ENCODE measurements around the gene NUDT15. TPM values are rescaled to one million over a fixed set of nuclear protein-coding genes. Genes with fewer than 3 reads are reported as not detected.
"Not testable (repeated sequence)": the region's sequence is repeated elsewhere in the genome, so short reads cannot be mapped to it uniquely, and the experiment has no call there.

The NUDT15 gene
- total RNA-seq, 6 experiments from 2014 or later: 18.0 to 25.5 (median 23.7) TPM

- Mint-ChIP-seq H3K4me3 (peak overlapping the region; percentile 98), H3K36me3 (ENCODE audit: low read depth) (no peaks in the 10 kb centered on the region; the same call in 1 of the 2 replicates), H3K4me1 (ENCODE audit: low read depth) (peaks cover 32% of the 10 kb centered on the region), H3K9me3 (no peaks in the 10 kb centered on the region), H3K27ac (peak overlapping the region; percentile 93; the same call in 1 of the 2 replicates), H3K27me3 (ENCODE audit: insufficient read depth) (peaks cover 3% of the 10 kb centered on the region)
- no peak for TF ChIP-seq CTCF (IDR thresholded peaks at IDR 0.05)
- no peak for DNase-seq
Measured at GRCh38 chr13:47999973-48000372, 37.6 kb upstream of the NUDT15 start.

- DNase-seq: no peak
- H3K9me3 Mint-ChIP-seq: no peaks in the 10 kb centered on the region
Measured at GRCh38 chr13:48000559-48001113, 36.9 kb upstream of the NUDT15 start.

DNA sequence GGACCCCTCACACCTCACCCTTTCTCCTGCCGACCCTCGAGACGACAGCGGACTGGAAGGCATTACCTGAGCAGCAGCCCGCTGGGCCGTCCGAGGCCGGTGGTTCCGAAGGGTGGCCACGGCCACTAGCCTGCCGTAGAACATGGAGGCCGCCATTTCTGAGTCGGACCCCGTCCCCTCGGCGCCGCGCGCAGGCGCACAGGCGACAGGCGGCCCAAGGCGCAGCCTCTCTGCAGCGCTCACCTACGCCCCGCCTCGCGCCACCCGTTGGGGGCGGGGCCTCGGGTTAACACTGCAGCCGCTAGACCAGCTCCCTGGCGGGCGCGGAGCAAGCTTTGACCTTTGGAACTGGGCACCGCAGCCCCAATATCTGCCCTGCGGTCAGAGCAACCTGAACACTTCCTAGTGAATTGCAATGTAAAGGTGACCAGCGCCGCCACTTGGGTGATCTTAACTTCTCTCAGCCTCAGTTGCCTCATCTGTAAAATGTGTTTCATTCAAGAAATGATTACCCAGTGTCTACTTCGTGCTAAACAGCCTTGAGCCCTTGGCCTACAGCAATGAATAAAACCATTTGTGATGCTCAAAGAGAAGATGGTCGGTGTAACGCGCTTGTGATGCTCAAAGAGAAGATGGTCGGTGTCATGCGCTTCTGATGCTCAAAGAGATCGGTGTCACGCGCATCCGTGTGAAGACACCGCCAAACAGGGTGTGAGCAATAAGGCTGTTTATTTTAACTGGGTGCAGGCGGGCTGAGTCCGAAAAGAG lies 36.2 kb upstream of the NUDT15 start, which contains the start of gene SUCLA2:
Gene SUCLA2 (minus strand): TSS at position 160 of the 768 bp plus-strand sequence. CDS start 4 bp downstream, at position 156.
- peak within 1 kb of the TSS; percentile 93 for H3K27ac Mint-ChIP-seq
- H3K36me3 Mint-ChIP-seq (ENCODE audit: low read depth): no peaks in the 10 kb centered on the region; the same call in 1 of the 2 replicates
- peaks cover 3% of the 10 kb centered on the region for H3K27me3 Mint-ChIP-seq (ENCODE audit: insufficient read depth)
- peak; percentile 79 for DNase-seq
- TF ChIP-seq CTCF (IDR thresholded peaks at IDR 0.05): no peak
- H3K4me3 Mint-ChIP-seq: peak within 1 kb of the TSS; percentile 98
- H3K4me1 Mint-ChIP-seq (ENCODE audit: low read depth): peaks cover 32% of the 10 kb centered on the region
- H3K9me3 Mint-ChIP-seq: no peaks in the 10 kb centered on the region

More at GRCh38 chr13:48000559-48001113, 36.9 kb upstream of the NUDT15 start:
- Mint-ChIP-seq H3K4me3 (peak overlapping the region; percentile 98), H3K27me3 (ENCODE audit: insufficient read depth) (peaks cover 3% of the 10 kb centered on the region), H3K4me1 (ENCODE audit: low read depth) (peaks cover 32% of the 10 kb centered on the region), H3K36me3 (ENCODE audit: low read depth) (no peaks in the 10 kb centered on the region; the same call in 1 of the 2 replicates), H3K27ac (peak overlapping the region; percentile 93)
- no peak for TF ChIP-seq CTCF (IDR thresholded peaks at IDR 0.05)

DNA sequence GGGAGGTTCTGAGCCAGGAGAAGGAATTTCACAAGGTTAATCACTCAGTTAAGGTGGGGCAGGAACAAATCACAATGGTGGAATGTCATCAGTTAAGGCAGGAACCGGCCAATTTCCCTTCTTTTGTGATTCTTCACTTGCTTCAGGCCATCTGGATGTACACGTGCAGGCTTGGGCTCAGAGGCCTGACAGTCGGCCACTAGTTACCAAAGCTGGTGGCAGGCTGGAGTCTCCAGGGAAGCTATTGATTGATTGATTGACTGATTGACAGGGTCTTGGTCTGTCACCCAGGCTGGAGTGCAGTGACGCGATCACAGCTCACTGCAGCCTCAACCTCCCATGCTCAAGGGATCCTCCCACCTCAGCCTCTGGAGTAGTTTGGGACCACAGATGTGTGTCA lies 35.5 kb upstream of the NUDT15 start:
- Mint-ChIP-seq H3K27ac (peak overlapping the region; percentile 93), H3K4me3 (peak overlapping the region; percentile 98), H3K4me1 (ENCODE audit: low read depth) (peaks cover 32% of the 10 kb centered on the region)
- not testable (repeated sequence) for H3K9me3 Mint-ChIP-seq; DNase-seq; H3K27me3 Mint-ChIP-seq (ENCODE audit: insufficient read depth); H3K36me3 Mint-ChIP-seq (ENCODE audit: low read depth)

GRCh38 chr13:48004201-48004600 lies 33.3 kb upstream of the NUDT15 start:
- no peaks in the 10 kb centered on the region for H3K9me3 Mint-ChIP-seq
- TF ChIP-seq CTCF (IDR thresholded peaks at IDR 0.05): no peak
- no peak overlapping the region for H3K4me3 Mint-ChIP-seq
- no peak overlapping the region for H3K27ac Mint-ChIP-seq
- H3K36me3 Mint-ChIP-seq (ENCODE audit: low read depth): no peaks in the 10 kb centered on the region; the same call in 1 of the 2 replicates
- DNase-seq: no peak
- peaks cover 2% of the 10 kb centered on the region for H3K27me3 Mint-ChIP-seq (ENCODE audit: insufficient read depth)
- H3K4me1 Mint-ChIP-seq (ENCODE audit: low read depth): peaks cover 37% of the 10 kb centered on the region

DNA sequence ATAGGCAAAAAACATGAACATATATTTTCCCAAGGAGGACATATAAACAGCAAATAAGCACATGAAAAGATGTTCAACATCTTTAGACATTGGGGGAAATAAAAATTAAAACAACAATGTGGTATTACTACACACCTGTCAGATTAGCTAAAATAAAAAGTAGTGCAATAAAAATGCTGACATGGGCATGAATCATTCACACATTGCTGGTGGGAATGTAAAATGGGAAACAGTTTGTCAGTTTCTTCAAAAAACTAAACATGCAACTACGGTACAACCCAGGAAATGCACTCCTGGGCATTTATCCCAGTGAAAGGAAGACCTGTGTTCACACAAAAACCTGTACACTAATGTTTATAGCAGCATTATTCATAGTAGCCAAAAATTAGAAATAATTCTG lies 31.1 kb upstream of the NUDT15 start:
- TF ChIP-seq CTCF (IDR thresholded peaks at IDR 0.05): no peak
- H3K4me1 Mint-ChIP-seq (ENCODE audit: low read depth): peaks cover 31% of the 10 kb centered on the region
- H3K27ac Mint-ChIP-seq: no peak overlapping the region
- peaks cover 1% of the 10 kb centered on the region for H3K27me3 Mint-ChIP-seq (ENCODE audit: insufficient read depth)
- H3K4me3 Mint-ChIP-seq: no peak overlapping the region
- no peak for DNase-seq
- no peaks in the 10 kb centered on the region for H3K36me3 Mint-ChIP-seq (ENCODE audit: low read depth)
- no peaks in the 10 kb centered on the region for H3K9me3 Mint-ChIP-seq

All from HFFc6 (cell line).